ENCODE measurements around the gene RFESD. TPM values are rescaled to one million over a fixed set of nuclear protein-coding genes. Genes with fewer than 3 reads are reported as not detected.

The RFESD gene
- total RNA-seq, 1 donor from 2014 or later, result 3.1 TPM

DNA sequence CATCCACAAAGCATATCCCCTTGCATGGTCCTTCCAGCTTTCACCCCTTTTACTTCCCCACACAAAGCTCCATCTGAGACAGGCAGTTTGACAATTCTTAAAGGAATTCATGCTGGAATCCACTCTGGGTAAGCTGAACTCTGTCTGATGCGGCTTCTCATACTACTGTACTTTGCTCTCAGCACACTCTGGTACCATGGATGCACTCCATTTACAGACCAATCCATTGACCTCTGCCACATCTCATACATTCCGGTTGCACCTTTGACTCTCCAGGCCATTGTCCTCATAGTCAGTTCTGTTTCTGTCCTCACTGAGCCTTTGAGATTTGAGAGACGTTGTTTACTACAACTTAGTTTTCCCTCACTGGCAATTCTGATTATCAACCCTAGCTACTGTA lies 24.0 kb downstream of the RFESD start:
- H3K27me3 ChIP-seq (ENCODE audit: control insufficient read depth in 3 of 3, insufficient read depth in 3 of 3, low read length in 3 of 3), result no peaks in the 10 kb centered on the region
- no peak overlapping the region for H3K9ac ChIP-seq (ENCODE audit: low read depth in 1 of 3, low read length in 3 of 3)
- no peaks in the 10 kb centered on the region for H3K9me3 ChIP-seq (ENCODE audit: control insufficient read depth in 3 of 3, low read length in 3 of 3)
- H3K4me1 ChIP-seq (ENCODE audit: control insufficient read depth in 3 of 3, insufficient read depth in 3 of 3, low read length in 3 of 3), result peaks cover 10 to 17% (median 12%) of the 10 kb centered on the region in 3 donors
- H3K4me3 ChIP-seq (ENCODE audit: low read length in 3 of 3), result no peak overlapping the region
- no peaks in the 10 kb centered on the region for H3K36me3 ChIP-seq (ENCODE audit: control insufficient read depth in 3 of 3, insufficient read depth in 3 of 3, low read length in 3 of 3)
- peak overlapping the region; percentile 80 for H3K27ac ChIP-seq (ENCODE audit: low read depth, low read length)

DNA sequence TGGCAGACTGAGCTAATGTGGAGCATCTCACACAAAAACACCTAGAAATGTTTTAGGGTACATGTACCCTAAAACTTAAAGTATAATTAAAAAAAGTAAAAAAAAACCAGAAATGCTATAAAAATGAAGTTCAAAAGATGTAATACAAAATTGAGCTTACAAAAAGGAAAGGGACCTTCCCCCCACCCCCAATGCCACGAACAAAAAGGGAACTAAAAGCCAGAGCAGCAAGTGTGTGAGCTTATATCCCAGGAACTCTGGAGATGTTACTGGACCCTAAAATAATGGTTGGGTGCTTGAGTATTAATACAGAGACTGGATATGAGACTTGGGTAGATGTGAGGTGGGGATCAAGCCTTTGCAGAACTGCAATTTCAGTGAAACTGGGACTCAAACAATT lies 25.2 kb downstream of the RFESD start:
- Histone ChIP-seq H3K27me3 (ENCODE audit: control insufficient read depth in 3 of 3, insufficient read depth in 3 of 3, low read length in 3 of 3) (no peaks in the 10 kb centered on the region), H3K9ac (ENCODE audit: low read depth in 1 of 3, low read length in 3 of 3) (no peak overlapping the region), H3K36me3 (ENCODE audit: control insufficient read depth in 3 of 3, insufficient read depth in 3 of 3, low read length in 3 of 3) (no peaks in the 10 kb centered on the region), H3K4me3 (ENCODE audit: low read length in 3 of 3) (no peak overlapping the region), H3K27ac (ENCODE audit: low read depth, low read length) (no peak overlapping the region), H3K9me3 (ENCODE audit: control insufficient read depth in 3 of 3, low read length in 3 of 3) (no peaks in the 10 kb centered on the region), H3K4me1 (ENCODE audit: control insufficient read depth in 3 of 3, insufficient read depth in 3 of 3, low read length in 3 of 3) (peaks cover 10 to 17% (median 12%) of the 10 kb centered on the region in 3 donors)

DNA sequence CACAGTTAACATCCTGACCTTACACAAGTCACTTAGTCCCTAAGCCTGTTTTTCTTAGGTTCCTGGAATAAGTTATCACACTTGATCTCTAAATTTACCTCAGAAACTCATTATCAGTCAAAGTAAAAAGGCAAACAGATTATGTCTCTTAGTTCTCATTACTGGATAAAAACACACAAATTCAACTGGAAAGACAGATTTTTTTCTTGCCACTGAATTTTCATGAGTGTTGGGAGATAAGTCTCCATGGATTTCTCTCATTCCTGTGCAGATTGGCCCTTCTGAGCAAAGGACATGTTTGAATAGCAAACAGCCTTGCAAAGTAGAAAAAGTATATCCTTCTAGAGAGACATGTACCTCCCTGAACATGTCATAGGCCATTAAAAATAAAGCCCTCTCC lies 26.1 kb downstream of the RFESD start:
- peaks cover 10 to 17% (median 12%) of the 10 kb centered on the region in 3 donors for H3K4me1 ChIP-seq (ENCODE audit: control insufficient read depth in 3 of 3, insufficient read depth in 3 of 3, low read length in 3 of 3)
- H3K9ac ChIP-seq (ENCODE audit: low read depth in 1 of 3, low read length in 3 of 3), result no peak overlapping the region
- no peaks in the 10 kb centered on the region for H3K27me3 ChIP-seq (ENCODE audit: control insufficient read depth in 3 of 3, insufficient read depth in 3 of 3, low read length in 3 of 3)
- no peaks in the 10 kb centered on the region for H3K36me3 ChIP-seq (ENCODE audit: control insufficient read depth in 3 of 3, insufficient read depth in 3 of 3, low read length in 3 of 3)
- H3K9me3 ChIP-seq (ENCODE audit: control insufficient read depth in 3 of 3, low read length in 3 of 3), result no peaks in the 10 kb centered on the region
- H3K4me3 ChIP-seq (ENCODE audit: low read length in 3 of 3), result no peak overlapping the region
- no peak overlapping the region for H3K27ac ChIP-seq (ENCODE audit: low read depth, low read length)

DNA sequence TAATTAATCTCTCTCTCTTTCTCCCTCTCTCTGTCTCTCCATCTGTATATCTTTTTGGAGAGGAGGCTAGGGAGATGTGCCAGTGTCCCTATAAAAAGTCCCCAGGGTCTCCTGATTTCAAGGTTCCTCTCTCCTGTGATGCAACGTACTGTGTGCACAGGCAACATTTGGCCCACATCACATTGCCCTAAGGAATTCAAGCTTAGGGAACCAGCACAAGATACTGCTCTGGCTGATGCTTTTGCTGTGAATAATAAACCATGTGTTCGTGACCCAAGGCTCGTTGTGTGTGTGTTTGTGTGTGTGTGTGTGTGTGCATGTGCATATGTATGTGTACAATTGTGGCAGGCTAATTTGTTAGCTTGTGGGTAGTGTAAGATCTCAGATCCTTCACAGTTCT lies 26.5 kb downstream of the RFESD start:
- Histone ChIP-seq H3K9me3 (ENCODE audit: control insufficient read depth in 3 of 3, low read length in 3 of 3) (no peaks in the 10 kb centered on the region), H3K27me3 (ENCODE audit: control insufficient read depth in 3 of 3, insufficient read depth in 3 of 3, low read length in 3 of 3) (no peaks in the 10 kb centered on the region), H3K9ac (ENCODE audit: low read depth in 1 of 3, low read length in 3 of 3) (no peak overlapping the region), H3K27ac (ENCODE audit: low read depth, low read length) (no peak overlapping the region), H3K4me1 (ENCODE audit: control insufficient read depth in 3 of 3, insufficient read depth in 3 of 3, low read length in 3 of 3) (peaks cover 10 to 17% (median 12%) of the 10 kb centered on the region in 3 donors), H3K36me3 (ENCODE audit: control insufficient read depth in 3 of 3, insufficient read depth in 3 of 3, low read length in 3 of 3) (no peaks in the 10 kb centered on the region), H3K4me3 (ENCODE audit: low read length in 3 of 3) (no peak overlapping the region)

- Histone ChIP-seq H3K4me1 (ENCODE audit: control insufficient read depth in 3 of 3, insufficient read depth in 3 of 3, low read length in 3 of 3) (no peaks in the 10 kb centered on the region), H3K27ac (ENCODE audit: low read depth, low read length) (no peak within 1 kb of the TSS), H3K9me3 (ENCODE audit: control insufficient read depth in 3 of 3, low read length in 3 of 3) (no peaks in the 10 kb centered on the region), H3K36me3 (ENCODE audit: control insufficient read depth in 3 of 3, insufficient read depth in 3 of 3, low read length in 3 of 3) (no peaks in the 10 kb centered on the region), H3K9ac (ENCODE audit: low read depth in 1 of 3, low read length in 3 of 3) (no peak within 1 kb of the TSS), H3K27me3 (ENCODE audit: control insufficient read depth in 3 of 3, insufficient read depth in 3 of 3, low read length in 3 of 3) (no peaks in the 10 kb centered on the region), H3K4me3 (ENCODE audit: low read length in 3 of 3) (no peak within 1 kb of the TSS)
Observed at GRCh38 chr5:95682891-95683290, 36.3 kb downstream of the RFESD start, which contains the start of gene SPATA9. TSS of gene SPATA9 (minus strand) at chr5:95682991. CDS start at chr5:95682854, 137 bp downstream.

- Histone ChIP-seq H3K36me3 (ENCODE audit: control insufficient read depth in 3 of 3, insufficient read depth in 3 of 3, low read length in 3 of 3) (no peaks in the 10 kb centered on the region), H3K4me3 (ENCODE audit: low read length in 3 of 3) (no peak overlapping the region), H3K4me1 (ENCODE audit: control insufficient read depth in 3 of 3, insufficient read depth in 3 of 3, low read length in 3 of 3) (no peaks in the 10 kb centered on the region), H3K27ac (ENCODE audit: low read depth, low read length) (no peak overlapping the region), H3K27me3 (ENCODE audit: control insufficient read depth in 3 of 3, insufficient read depth in 3 of 3, low read length in 3 of 3) (no peaks in the 10 kb centered on the region), H3K9me3 (ENCODE audit: control insufficient read depth in 3 of 3, low read length in 3 of 3) (no peaks in the 10 kb centered on the region), H3K9ac (ENCODE audit: low read depth in 1 of 3, low read length in 3 of 3) (no peak overlapping the region)
Observed at GRCh38 chr5:95684361-95684760, 37.8 kb downstream of the RFESD start.

DNA sequence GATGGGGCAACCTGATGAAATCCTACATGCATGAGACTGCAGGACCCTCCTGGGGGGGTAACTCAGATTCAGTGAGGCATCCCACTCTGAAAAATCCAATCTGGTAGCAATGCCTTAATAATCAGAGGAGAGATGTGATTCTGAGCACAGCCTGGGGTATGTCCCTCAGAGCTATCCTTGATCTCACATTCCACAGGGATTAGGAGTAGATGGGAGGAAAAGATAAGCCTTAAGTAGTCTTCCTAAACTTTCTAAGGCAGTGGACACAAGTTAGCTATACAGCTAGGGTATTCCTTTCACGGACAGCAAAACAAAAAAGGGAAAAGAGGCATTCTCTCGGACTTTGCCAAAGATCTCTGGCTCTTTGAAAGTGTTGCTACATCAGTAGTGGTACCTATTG lies 40.1 kb downstream of the RFESD start:
- Histone ChIP-seq H3K9ac (ENCODE audit: low read depth in 1 of 3, low read length in 3 of 3) (no peak overlapping the region), H3K9me3 (ENCODE audit: control insufficient read depth in 3 of 3, low read length in 3 of 3) (no peaks in the 10 kb centered on the region), H3K27ac (ENCODE audit: low read depth, low read length) (no peak overlapping the region), H3K27me3 (ENCODE audit: control insufficient read depth in 3 of 3, insufficient read depth in 3 of 3, low read length in 3 of 3) (no peaks in the 10 kb centered on the region), H3K4me1 (ENCODE audit: control insufficient read depth in 3 of 3, insufficient read depth in 3 of 3, low read length in 3 of 3) (no peaks in the 10 kb centered on the region), H3K36me3 (ENCODE audit: control insufficient read depth in 3 of 3, insufficient read depth in 3 of 3, low read length in 3 of 3) (no peaks in the 10 kb centered on the region), H3K4me3 (ENCODE audit: low read length in 3 of 3) (no peak overlapping the region)

- H3K27ac ChIP-seq (ENCODE audit: low read depth, low read length), result no peak overlapping the region
- no peak overlapping the region for H3K4me3 ChIP-seq (ENCODE audit: low read length in 3 of 3)
- no peaks in the 10 kb centered on the region for H3K9me3 ChIP-seq (ENCODE audit: control insufficient read depth in 3 of 3, low read length in 3 of 3)
- no peaks in the 10 kb centered on the region for H3K27me3 ChIP-seq (ENCODE audit: control insufficient read depth in 3 of 3, insufficient read depth in 3 of 3, low read length in 3 of 3)
- no peaks in the 10 kb centered on the region for H3K36me3 ChIP-seq (ENCODE audit: control insufficient read depth in 3 of 3, insufficient read depth in 3 of 3, low read length in 3 of 3)
- H3K4me1 ChIP-seq (ENCODE audit: control insufficient read depth in 3 of 3, insufficient read depth in 3 of 3, low read length in 3 of 3), result no peaks in the 10 kb centered on the region
- no peak overlapping the region for H3K9ac ChIP-seq (ENCODE audit: low read depth in 1 of 3, low read length in 3 of 3)
Observed at GRCh38 chr5:95689680-95690079, 43.1 kb downstream of the RFESD start.

DNA sequence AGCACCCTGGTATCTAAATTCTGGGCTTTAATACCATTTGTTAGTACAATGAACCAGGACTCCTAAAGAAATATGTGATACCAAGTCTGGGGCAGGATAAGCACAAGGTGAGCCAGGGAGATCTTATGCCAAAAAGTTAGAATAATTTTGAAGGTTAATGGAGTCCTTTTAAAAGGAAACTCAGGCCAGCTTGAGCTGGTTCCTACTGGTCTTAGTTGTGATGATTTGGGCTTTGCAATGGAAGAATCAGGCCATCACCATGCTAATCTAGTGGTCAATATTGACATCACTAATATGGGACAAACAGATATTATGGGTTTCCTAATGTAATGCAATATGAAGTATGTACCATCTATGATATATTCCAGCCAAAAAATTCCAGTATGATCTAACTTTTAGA lies 43.8 kb downstream of the RFESD start:
- H3K9me3 ChIP-seq (ENCODE audit: control insufficient read depth in 3 of 3, low read length in 3 of 3), result no peaks in the 10 kb centered on the region
- no peaks in the 10 kb centered on the region for H3K27me3 ChIP-seq (ENCODE audit: control insufficient read depth in 3 of 3, insufficient read depth in 3 of 3, low read length in 3 of 3)
- H3K4me1 ChIP-seq (ENCODE audit: control insufficient read depth in 3 of 3, insufficient read depth in 3 of 3, low read length in 3 of 3), result no peaks in the 10 kb centered on the region
- H3K36me3 ChIP-seq (ENCODE audit: control insufficient read depth in 3 of 3, insufficient read depth in 3 of 3, low read length in 3 of 3), result no peaks in the 10 kb centered on the region
- H3K9ac ChIP-seq (ENCODE audit: low read depth in 1 of 3, low read length in 3 of 3), result no peak overlapping the region
- H3K4me3 ChIP-seq (ENCODE audit: low read length in 3 of 3), result no peak overlapping the region
- no peak overlapping the region for H3K27ac ChIP-seq (ENCODE audit: low read depth, low read length)

DNA sequence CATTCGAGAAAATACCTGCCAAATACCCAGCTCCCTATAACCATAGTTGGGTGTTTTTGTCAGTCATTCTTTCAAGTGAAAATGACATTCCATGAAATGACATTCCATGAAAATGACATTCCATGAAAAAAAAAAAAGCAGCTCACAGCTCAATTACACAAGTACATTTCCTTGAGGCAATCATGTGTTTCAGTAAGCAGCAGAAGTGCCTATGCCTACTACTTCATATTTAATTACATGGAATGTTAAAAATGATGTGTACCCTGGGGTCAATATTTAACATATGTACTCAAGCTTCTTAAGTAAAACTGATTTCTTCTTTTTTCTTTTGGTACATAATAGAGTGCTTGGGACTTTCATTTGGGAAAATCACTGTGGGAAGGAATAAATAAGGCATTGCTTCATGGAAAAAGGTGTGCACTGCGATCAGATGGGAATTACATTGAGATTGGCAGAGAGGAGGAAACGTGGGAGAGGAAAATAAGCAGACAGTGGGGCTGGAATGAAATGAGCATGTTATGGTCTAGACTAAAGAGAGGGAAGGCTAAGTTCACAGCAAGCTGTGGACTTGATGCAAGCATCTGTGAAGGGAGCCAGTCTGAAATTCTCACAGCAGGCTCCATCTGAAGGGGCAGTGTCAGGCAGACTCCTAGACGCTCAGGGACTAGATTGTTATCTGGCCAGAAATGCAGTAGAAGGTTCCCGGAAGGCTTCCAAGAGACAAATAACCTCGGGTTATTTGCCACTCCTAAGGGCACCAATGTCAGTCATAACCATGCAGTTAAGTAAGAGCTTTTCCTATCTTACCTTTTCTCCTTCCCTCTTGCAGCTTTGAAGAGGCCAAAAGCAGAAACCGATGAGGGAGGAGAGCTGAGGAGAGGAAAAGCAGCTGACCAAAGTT lies 51.5 kb downstream of the RFESD start:
- H3K9me3 ChIP-seq (ENCODE audit: control insufficient read depth in 3 of 3, low read length in 3 of 3), result no peaks in the 10 kb centered on the region
- no peaks in the 10 kb centered on the region for H3K36me3 ChIP-seq (ENCODE audit: control insufficient read depth in 3 of 3, insufficient read depth in 3 of 3, low read length in 3 of 3)
- H3K4me1 ChIP-seq (ENCODE audit: control insufficient read depth in 3 of 3, insufficient read depth in 3 of 3, low read length in 3 of 3), result no peaks in the 10 kb centered on the region
- H3K27me3 ChIP-seq (ENCODE audit: control insufficient read depth in 3 of 3, insufficient read depth in 3 of 3, low read length in 3 of 3), result no peaks in the 10 kb centered on the region
- no peak overlapping the region for H3K27ac ChIP-seq (ENCODE audit: low read depth, low read length)
- H3K9ac ChIP-seq (ENCODE audit: low read depth in 1 of 3, low read length in 3 of 3), result no peak overlapping the region
- no peak overlapping the region for H3K4me3 ChIP-seq (ENCODE audit: low read length in 3 of 3)
